ENCODE data around the gene NUMB. TPM values are rescaled to one million over a fixed set of nuclear protein-coding genes. Genes with fewer than 3 reads are reported as not detected.

NUMB gene
- total and polyA plus RNA-seq, 12 donors = 24.6 to 63.3 (median 48.4) TPM

DNA sequence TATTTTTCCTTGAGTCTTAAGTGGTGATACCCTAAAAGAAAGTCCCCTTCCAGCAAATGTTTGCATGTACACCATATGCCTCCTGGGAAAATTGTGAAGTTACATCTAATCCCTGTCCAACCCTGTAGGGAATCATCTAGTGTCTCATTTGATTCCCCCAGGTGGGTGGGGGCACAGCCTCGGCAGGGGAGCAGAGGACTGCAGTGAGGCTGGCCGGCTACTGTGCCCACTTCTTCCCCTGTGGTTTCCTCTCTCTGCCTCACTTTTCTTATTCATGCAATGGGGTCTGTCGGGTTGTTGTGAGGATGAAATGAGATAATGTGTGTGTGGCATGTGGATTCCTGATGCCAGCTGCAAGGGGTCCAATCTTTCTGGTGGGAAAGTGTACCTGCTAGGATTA is 215.0 kb downstream of the NUMB start:
- TF ChIP-seq, protein P1, sequence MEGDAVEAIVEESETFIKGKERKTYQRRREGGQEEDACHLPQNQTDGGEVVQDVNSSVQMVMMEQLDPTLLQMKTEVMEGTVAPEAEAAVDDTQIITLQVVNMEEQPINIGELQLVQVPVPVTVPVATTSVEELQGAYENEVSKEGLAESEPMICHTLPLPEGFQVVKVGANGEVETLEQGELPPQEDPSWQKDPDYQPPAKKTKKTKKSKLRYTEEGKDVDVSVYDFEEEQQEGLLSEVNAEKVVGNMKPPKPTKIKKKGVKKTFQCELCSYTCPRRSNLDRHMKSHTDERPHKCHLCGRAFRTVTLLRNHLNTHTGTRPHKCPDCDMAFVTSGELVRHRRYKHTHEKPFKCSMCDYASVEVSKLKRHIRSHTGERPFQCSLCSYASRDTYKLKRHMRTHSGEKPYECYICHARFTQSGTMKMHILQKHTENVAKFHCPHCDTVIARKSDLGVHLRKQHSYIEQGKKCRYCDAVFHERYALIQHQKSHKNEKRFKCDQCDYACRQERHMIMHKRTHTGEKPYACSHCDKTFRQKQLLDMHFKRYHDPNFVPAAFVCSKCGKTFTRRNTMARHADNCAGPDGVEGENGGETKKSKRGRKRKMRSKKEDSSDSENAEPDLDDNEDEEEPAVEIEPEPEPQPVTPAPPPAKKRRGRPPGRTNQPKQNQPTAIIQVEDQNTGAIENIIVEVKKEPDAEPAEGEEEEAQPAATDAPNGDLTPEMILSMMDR (IDR thresholded peaks at IDR 0.05) = no peak
- TF ChIP-seq POLR2A (IDR thresholded peaks at IDR 0.05) = no peak
- no peak overlapping the region for H3K27ac ChIP-seq
- H3K9me3 ChIP-seq (replicated peaks in 1 of 3) = no peaks in the 10 kb centered on the region
- 61 to 80% (median 71%) methylated on average over 2 to 3 of the region's 3 CpGs for WGBS, 4 donors
- H3K4me1 ChIP-seq (replicated peaks in 1 of 2) = peaks cover 8 to 26% of the 10 kb centered on the region in 2 donors
- intact Hi-C loops (cut with DNase I) = no loop called here
- H3K4me3 ChIP-seq = no peak overlapping the region
- no peak for DNase-seq
- peaks cover 7% of the 10 kb centered on the region for H3K27me3 ChIP-seq
- H3K36me3 ChIP-seq (replicated peaks in 1 of 2) = no peaks in the 10 kb centered on the region

DNA sequence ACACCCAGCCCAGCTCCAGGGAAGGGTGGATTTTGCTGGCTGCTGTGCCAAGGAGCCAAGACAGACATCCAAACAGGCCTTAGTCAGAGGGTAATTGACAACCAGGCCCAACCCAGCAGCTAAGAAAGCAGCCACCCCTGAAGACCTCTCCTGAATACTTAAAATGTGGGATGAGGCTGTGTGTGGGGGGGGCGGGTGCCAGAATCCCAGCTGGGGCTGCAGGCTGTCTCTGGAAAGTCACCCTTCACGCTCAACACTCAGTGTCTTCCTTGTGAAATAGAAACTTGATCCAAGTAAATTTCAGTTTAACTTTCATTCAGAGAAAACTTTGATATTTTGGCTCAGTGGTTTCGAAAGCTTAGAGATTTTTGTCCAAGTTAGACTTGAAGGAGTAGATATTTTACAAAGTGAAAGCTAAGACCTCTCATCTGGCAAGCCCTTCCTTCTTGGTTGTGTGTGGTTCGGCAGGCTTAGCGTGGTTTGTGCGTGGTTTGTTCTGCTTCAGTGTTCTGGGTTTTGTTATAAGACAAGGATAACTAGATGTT is 215.9 kb downstream of the NUMB start:
- DNase-seq = no peak
- no peak overlapping the region for H3K4me3 ChIP-seq
- 59 to 68% (median 63%) methylated on average over 6 of the region's 6 CpGs for WGBS, 4 donors
- intact Hi-C loops (cut with DNase I) = no loop called here
- peaks cover 18 to 35% of the 10 kb centered on the region in 2 donors for H3K4me1 ChIP-seq (replicated peaks in 1 of 2)
- H3K9me3 ChIP-seq (replicated peaks in 1 of 3) = no peaks in the 10 kb centered on the region
- H3K27me3 ChIP-seq = peaks cover 7% of the 10 kb centered on the region
- TF ChIP-seq, protein P1 (IDR thresholded peaks at IDR 0.05) = no peak
- TF ChIP-seq POLR2A (IDR thresholded peaks at IDR 0.05) = no peak
- no peaks in the 10 kb centered on the region for H3K36me3 ChIP-seq (replicated peaks in 1 of 2)
- peak overlapping the region in 1 of 5 donors; percentile 40 for H3K27ac ChIP-seq

DNA sequence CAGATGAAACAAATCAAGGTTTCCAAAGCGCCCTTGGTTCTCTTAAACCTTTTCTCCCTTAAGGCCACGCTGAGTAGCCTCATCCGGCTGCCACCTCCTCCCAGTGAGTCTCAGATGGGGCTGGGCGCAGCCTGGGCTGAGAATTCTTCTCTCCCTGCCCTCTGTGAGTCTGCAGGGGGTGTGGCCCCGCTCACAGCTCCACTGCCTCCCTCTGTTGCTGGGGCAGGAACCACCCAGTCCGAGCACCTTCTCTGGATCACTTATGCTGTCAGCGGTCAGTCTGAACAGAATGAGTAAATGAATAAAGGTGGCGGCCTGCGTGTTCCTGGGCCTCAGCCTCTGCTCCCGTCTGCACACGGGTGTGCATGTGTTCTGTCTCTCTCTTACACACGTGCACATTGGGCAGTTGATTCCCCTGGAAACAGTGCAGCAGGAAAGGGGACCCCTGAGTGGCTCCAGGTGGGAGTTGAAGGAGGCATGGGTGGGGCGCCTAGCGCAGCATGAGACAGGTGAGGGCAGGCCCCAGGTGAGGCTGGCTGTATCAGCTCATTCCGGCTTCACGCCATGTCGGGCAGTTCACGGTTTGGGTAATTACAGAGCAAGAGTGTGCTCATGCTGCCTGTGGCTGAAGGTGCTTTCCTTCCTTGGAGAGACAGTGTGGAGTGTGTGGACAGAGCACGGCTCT is 216.7 kb downstream of the NUMB start:
- H3K9me3 ChIP-seq (replicated peaks in 1 of 3) = no peaks in the 10 kb centered on the region
- no peak overlapping the region for H3K4me3 ChIP-seq
- H3K27me3 ChIP-seq = peaks cover 7% of the 10 kb centered on the region
- DNase-seq = no peak
- intact Hi-C loops (cut with DNase I) = no loop called here
- WGBS, 4 donors = 85 to 91% (median 88%) methylated on average over 15 to 19 of the region's 19 CpGs
- H3K4me1 ChIP-seq (replicated peaks in 1 of 2) = peaks cover 21 to 42% of the 10 kb centered on the region in 2 donors
- peak overlapping the region in 1 of 5 donors; percentile 27 for H3K27ac ChIP-seq
- TF ChIP-seq, protein P1 (IDR thresholded peaks at IDR 0.05) = no peak
- no peak for TF ChIP-seq POLR2A (IDR thresholded peaks at IDR 0.05)
- no peaks in the 10 kb centered on the region for H3K36me3 ChIP-seq (replicated peaks in 1 of 2)

DNA sequence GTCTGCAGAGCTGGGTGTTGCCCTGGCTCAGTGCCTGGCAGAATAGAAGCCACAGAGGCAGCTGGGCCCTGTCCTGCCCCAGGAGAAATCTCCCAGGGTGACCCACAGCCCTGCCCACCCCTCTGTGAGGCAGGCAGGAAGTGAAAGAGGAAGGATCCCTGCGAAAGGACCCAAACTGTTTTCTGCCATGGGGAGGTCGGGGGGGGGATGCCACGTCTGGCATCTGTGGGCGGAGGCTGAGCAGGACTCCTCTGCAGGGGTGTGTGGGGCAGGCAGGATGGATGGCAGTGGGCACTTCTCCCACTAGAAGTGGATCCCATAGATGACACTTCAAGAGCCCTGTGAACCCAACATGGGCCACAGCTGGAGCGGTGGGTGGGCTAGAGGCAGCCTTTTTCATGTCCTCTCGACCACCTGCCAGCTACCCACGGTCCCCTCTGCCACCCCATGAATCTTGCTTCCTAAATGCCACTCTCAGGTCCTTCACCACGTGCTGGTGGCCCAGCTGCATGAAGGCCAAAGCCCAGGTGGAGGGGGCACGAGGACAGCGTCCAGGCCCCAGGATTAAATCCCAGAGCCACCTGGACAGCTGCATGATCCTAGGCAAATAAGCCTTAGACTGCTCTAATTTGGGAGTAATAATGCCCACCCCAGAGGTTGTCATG is 217.4 kb downstream of the NUMB start:
- 65 to 83% (median 69%) methylated on average over 6 to 10 of the region's 10 CpGs for WGBS, 4 donors
- no peak overlapping the region for H3K4me3 ChIP-seq
- DNase-seq = peak in 1 of 7 donors; percentile 22
- peaks cover 21 to 42% of the 10 kb centered on the region in 2 donors for H3K4me1 ChIP-seq (replicated peaks in 1 of 2)
- intact Hi-C loops (cut with DNase I) = no loop called here
- H3K27ac ChIP-seq = peak overlapping the region in 1 of 5 donors; percentile 27
- TF ChIP-seq POLR2A (IDR thresholded peaks at IDR 0.05) = no peak
- TF ChIP-seq, protein P1 (IDR thresholded peaks at IDR 0.05) = no peak
- H3K27me3 ChIP-seq = peaks cover 7% of the 10 kb centered on the region
- H3K9me3 ChIP-seq (replicated peaks in 1 of 3) = no peaks in the 10 kb centered on the region
- H3K36me3 ChIP-seq (replicated peaks in 1 of 2) = no peaks in the 10 kb centered on the region

Data from adrenal gland (tissue), 12 donors.